Esophagus muscularis mucosa (tissue), 4 donors: Measurements from ENCODE around the gene NR2F1-AS1.

Experiments
- EP300 ChIP-seq: sonication (generic); formaldehyde crosslinking; IDR thresholded peaks from one replicate; pipeline ENCODE4 v1.6.1; 2017; ENCODE audit warnings: antibody characterized with exemption
- POLR2A ChIP-seq: fragments of 450-650 bp; IDR thresholded peaks from one replicate; pipeline ENCODE4 v1.6.1; 2017; ENCODE audit warnings: antibody characterized with exemption, moderate library complexity, mild to moderate bottlenecking, low read depth
- POLR2AphosphoS5 ChIP-seq, 2 donors: sonication (generic); formaldehyde crosslinking; IDR thresholded peaks; one replicate each; pipeline ENCODE4 v1.6.1; 2017; ENCODE audit warnings: antibody characterized with exemption in 2 of 2
- TF ChIP-seq, protein P1 (sequence below), 3 experiments: fragments of 200-600 bp in 2 of 3; fragments of 450-650 bp in 1 of 3; sonication (generic) in 2 of 3; IDR thresholded peaks; one replicate each; pipeline ENCODE4 v1.5.1; 2017 to 2019; ENCODE audit warnings: antibody characterized with exemption in 3 of 3, mild to moderate bottlenecking in 2 of 3, moderate library complexity in 1 of 3

DNA sequence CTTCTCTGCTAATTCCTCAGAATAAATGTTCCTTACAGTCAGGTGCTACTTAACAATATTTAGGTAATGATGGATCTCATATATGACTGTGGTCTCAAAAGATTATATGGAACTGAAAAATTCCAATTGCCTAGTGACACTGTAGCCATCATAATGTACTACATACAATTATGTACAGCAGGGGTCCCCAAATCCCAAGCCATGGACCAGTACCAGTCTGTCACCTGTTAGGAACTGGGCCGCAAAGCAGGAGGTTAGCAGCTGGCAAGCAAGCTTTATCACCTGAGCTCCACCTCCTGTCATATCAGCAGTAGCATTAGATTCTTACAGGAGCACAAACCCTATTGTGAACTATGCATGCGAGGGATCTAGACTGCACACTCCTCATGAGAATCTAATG, 69.6 kb downstream of the NR2F1-AS1 start:
- TF ChIP-seq, protein P1, sequence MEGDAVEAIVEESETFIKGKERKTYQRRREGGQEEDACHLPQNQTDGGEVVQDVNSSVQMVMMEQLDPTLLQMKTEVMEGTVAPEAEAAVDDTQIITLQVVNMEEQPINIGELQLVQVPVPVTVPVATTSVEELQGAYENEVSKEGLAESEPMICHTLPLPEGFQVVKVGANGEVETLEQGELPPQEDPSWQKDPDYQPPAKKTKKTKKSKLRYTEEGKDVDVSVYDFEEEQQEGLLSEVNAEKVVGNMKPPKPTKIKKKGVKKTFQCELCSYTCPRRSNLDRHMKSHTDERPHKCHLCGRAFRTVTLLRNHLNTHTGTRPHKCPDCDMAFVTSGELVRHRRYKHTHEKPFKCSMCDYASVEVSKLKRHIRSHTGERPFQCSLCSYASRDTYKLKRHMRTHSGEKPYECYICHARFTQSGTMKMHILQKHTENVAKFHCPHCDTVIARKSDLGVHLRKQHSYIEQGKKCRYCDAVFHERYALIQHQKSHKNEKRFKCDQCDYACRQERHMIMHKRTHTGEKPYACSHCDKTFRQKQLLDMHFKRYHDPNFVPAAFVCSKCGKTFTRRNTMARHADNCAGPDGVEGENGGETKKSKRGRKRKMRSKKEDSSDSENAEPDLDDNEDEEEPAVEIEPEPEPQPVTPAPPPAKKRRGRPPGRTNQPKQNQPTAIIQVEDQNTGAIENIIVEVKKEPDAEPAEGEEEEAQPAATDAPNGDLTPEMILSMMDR (IDR thresholded peaks at IDR 0.05), result no peak
- TF ChIP-seq EP300 (no peak), POLR2A (no peak), POLR2AphosphoS5 (IDR thresholded peaks at IDR 0.05) (no peak)
